Natural killer cell (primary cell): Measurements from ENCODE around the gene PPP4R3B. TPM values are rescaled to one million over a fixed set of nuclear protein-coding genes. Genes with fewer than 3 reads are reported as not detected.
"Not testable (repeated sequence)": the region's sequence is repeated elsewhere in the genome, so short reads cannot be mapped to it uniquely, and the experiment has no call there.

Source experiments
- ATAC-seq, 3 donors: fragments of 150-1000 bp in 2 of 3; fragments of 200-7000 bp in 1 of 3; cut with Tn5 transposase; 1 replicate in 1 of 3; 2 replicates in 2 of 3; pipeline ENCODE4 v1.10.0; 2021; ENCODE audit warnings: mild to moderate bottlenecking in 2 of 3, moderate library complexity in 2 of 3
- DNase-seq, 2 donors: peaks; one replicate each; pipeline versions ENCODE4 v3.0.0 to v3.0.0-alpha.2; 2013 to 2021; ENCODE audit warnings: mixed read lengths in 1 of 2
- H3K27ac ChIP-seq: one replicate; pipeline ENCODE4 v1.5.1; 2013; ENCODE audit warnings: mild to moderate bottlenecking, low read length
- H3K27me3 ChIP-seq: one replicate; pipeline ENCODE4 v1.6.1; 2013; ENCODE audit warnings: low read length; ENCODE audit not compliant: control insufficient read depth, insufficient read depth
- H3K36me3 ChIP-seq: one replicate; pipeline ENCODE4 v1.6.1; 2013; ENCODE audit warnings: low read length; ENCODE audit not compliant: control insufficient read depth, insufficient read depth
- H3K4me1 ChIP-seq: one replicate; pipeline ENCODE4 v1.6.1; 2013; ENCODE audit warnings: low read length; ENCODE audit not compliant: control insufficient read depth, insufficient read depth
- H3K4me3 ChIP-seq: one replicate; pipeline ENCODE4 v1.5.1; 2013; ENCODE audit warnings: low read length
- H3K9me3 ChIP-seq: one replicate; pipeline ENCODE4 v1.6.1; 2013; ENCODE audit warnings: low read length; ENCODE audit not compliant: control insufficient read depth, insufficient read depth
- H3K27ac Mint-ChIP-seq, 2 donors: one replicate each; pipeline ENCODE4 v1.8.0; 2022; ENCODE audit warnings: mild to moderate bottlenecking in 2 of 2, mixed read lengths in 2 of 2, moderate library complexity in 1 of 2
- H3K27me3 Mint-ChIP-seq, 2 donors: one replicate each; pipeline ENCODE4 v1.8.0; 2022; ENCODE audit warnings: low read depth in 2 of 2, mixed read lengths in 2 of 2
- H3K36me3 Mint-ChIP-seq: one replicate; pipeline ENCODE4 v1.8.0; 2022; ENCODE audit warnings: mixed read lengths
- H3K4me1 Mint-ChIP-seq, 2 donors: one replicate each; pipeline ENCODE4 v1.8.0; 2022; ENCODE audit warnings: mixed read lengths in 2 of 2
- H3K4me3 Mint-ChIP-seq: one replicate; pipeline ENCODE4 v1.8.0; 2022; ENCODE audit warnings: mild to moderate bottlenecking, moderate library complexity, mixed read lengths
- H3K9me3 Mint-ChIP-seq, 2 donors: one replicate each; pipeline ENCODE4 v1.8.0; 2022; ENCODE audit warnings: mixed read lengths in 2 of 2
- WGBS: methylation state at CpG from one replicate; pipeline ENCODE4 v1.1.7; 2013; ENCODE audit warnings: missing lambda C conversion rate; ENCODE audit not compliant: insufficient coverage; 5-methylcytosine and 5-hydroxymethylcytosine counted together
- intact Hi-C: fragments of 100-400 bp; cut with micrococcal nuclease; formaldehyde crosslinking; loops from one replicate; pipeline ENCODE4 v1.14.2; 2022
- total RNA-seq, 4 donors: library from RNA; stranded (reverse); fragments of 120-200 nt in 1 of 4; gene quantifications; one replicate each; pipeline versions ENCODE4 v1.2.3 to v1.2.4, GENCODE V29; 2013 to 2022
- TF ChIP-seq, protein P1 (sequence below): fragments of 200-600 bp; IDR thresholded peaks from one replicate; pipeline ENCODE4 v1.8.0; 2022; ENCODE audit warnings: antibody characterized with exemption

PPP4R3B gene
- total RNA-seq, 3 donors from 2014 or later (not counting 1 experiment from before 2014, with no cell fraction given) = 65.1 to 97.9 (median 84.9) TPM

DNA sequence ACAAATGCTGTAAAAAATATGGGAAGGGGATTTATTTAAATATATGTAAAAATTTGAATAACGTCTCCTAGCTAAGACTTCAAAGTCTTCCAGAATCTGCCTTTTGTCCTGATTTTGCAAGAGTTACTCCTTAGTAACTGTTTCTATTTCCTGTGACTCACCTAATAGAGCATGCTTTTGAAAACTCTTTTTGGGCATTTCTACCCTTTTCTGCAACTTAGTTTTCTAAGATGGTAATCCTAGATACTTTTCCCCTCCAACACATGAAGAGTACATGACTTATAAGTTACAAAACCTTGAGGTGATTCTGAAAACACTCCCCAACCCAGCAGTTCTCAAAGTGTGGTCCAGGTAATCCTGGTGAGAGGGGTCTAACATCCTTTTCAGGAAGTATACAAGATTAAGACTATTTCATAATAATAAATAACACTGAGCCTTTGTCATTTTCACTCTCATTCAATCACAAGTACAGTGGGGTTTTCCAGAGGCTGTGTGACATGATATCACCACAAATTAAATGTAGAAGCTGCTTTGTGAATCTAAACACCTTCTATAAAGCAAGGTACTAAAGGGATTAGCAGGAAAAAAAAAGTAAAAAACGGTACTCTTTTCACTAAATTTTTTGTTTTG, 31.9 kb downstream of the PPP4R3B start:
- H3K9me3 Mint-ChIP-seq = no peaks in the 10 kb centered on the region
- H3K36me3 ChIP-seq = peaks cover 50% of the 10 kb centered on the region
- WGBS = 100% methylated on average over 1 of the region's 2 CpGs

DNA sequence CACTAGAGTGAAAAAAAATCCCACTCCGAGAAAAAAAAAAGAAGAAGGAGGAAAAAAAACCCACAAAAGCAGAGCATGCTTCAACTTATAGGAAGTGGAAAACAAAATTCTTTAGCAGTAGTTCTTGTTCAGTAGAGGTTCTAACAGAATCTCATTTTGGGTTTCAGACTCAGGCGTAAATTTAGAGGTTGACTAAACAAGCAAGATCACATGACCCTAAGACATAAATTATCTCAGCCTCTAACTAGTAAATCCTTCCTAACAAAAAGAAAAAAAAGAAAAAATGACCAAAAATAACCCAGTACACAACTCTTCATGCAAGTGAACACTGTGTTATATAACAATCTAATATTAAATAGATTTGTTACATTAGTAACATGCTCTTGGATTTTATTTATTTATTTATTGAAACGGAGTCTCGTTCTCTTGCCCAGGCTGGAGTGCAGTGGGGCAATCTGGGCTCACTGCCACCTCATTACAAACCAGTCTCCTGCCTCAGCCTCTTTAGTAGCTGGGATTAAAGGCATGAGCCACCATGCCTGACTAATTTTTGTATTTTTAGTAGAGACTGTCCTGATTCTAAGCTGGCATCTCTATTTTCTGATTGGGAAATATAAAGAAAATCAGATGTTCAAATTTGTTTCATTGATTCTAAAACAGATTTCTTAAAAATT, 35.4 kb downstream of the PPP4R3B start:
- Mint-ChIP-seq H3K4me1 (peaks cover 7 to 12% of the 10 kb centered on the region in 2 donors), H3K27ac (peak overlapping the region; percentile 50 to 62), H3K4me3 (no peak overlapping the region), H3K9me3 (no peaks in the 10 kb centered on the region), H3K36me3 (no peaks in the 10 kb centered on the region), H3K27me3 (no peaks in the 10 kb centered on the region)
- Histone ChIP-seq H3K4me1 (no peaks in the 10 kb centered on the region), H3K27ac (no peak overlapping the region), H3K4me3 (no peak overlapping the region), H3K36me3 (peaks cover 68% of the 10 kb centered on the region), H3K27me3 (no peaks in the 10 kb centered on the region), H3K9me3 (no peaks in the 10 kb centered on the region)
- intact Hi-C loops = no loop called here
- 96% methylated on average over 3 of the region's 4 CpGs for WGBS
- ATAC-seq = no peak
- DNase-seq = no peak
- TF ChIP-seq, protein P1, sequence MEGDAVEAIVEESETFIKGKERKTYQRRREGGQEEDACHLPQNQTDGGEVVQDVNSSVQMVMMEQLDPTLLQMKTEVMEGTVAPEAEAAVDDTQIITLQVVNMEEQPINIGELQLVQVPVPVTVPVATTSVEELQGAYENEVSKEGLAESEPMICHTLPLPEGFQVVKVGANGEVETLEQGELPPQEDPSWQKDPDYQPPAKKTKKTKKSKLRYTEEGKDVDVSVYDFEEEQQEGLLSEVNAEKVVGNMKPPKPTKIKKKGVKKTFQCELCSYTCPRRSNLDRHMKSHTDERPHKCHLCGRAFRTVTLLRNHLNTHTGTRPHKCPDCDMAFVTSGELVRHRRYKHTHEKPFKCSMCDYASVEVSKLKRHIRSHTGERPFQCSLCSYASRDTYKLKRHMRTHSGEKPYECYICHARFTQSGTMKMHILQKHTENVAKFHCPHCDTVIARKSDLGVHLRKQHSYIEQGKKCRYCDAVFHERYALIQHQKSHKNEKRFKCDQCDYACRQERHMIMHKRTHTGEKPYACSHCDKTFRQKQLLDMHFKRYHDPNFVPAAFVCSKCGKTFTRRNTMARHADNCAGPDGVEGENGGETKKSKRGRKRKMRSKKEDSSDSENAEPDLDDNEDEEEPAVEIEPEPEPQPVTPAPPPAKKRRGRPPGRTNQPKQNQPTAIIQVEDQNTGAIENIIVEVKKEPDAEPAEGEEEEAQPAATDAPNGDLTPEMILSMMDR = no peak

More for the DNA sequence above, 31.9 kb downstream of the PPP4R3B start:
- peaks cover 7% of the 10 kb centered on the region in 2 donors for H3K4me1 Mint-ChIP-seq
- TF ChIP-seq, protein P1 = no peak
- Histone ChIP-seq H3K4me1 (no peaks in the 10 kb centered on the region), H3K9me3 (no peaks in the 10 kb centered on the region), H3K27ac (no peak overlapping the region), H3K27me3 (no peaks in the 10 kb centered on the region), H3K4me3 (no peak overlapping the region)
- DNase-seq (no peak), ATAC-seq (no peak)
- H3K36me3 Mint-ChIP-seq = no peaks in the 10 kb centered on the region
- no peak overlapping the region for H3K4me3 Mint-ChIP-seq
- H3K27ac Mint-ChIP-seq = peak overlapping the region; percentile 37 to 71
- H3K27me3 Mint-ChIP-seq = no peaks in the 10 kb centered on the region
- intact Hi-C loops = no loop called here

GRCh38 chr2:55581435-55581834, 36.0 kb downstream of the PPP4R3B start:
- Mint-ChIP-seq H3K9me3 (no peaks in the 10 kb centered on the region), H3K4me1 (peaks cover 7 to 12% of the 10 kb centered on the region in 2 donors), H3K4me3 (no peak overlapping the region), H3K27ac (peak overlapping the region; percentile 50 to 62), H3K36me3 (no peaks in the 10 kb centered on the region), H3K27me3 (no peaks in the 10 kb centered on the region)
- no peak overlapping the region for H3K4me3 ChIP-seq
- peaks cover 67% of the 10 kb centered on the region for H3K36me3 ChIP-seq
- ATAC-seq = no peak
- H3K27ac ChIP-seq = no peak overlapping the region
- WGBS = 100% methylated on average over 2 of the region's 3 CpGs
- H3K9me3 ChIP-seq = no peaks in the 10 kb centered on the region
- DNase-seq = peak in 1 of 2 donors; percentile 43
- TF ChIP-seq, protein P1 = no peak
- H3K4me1 ChIP-seq = no peaks in the 10 kb centered on the region
- intact Hi-C loops = no loop called here
- H3K27me3 ChIP-seq = no peaks in the 10 kb centered on the region

DNA sequence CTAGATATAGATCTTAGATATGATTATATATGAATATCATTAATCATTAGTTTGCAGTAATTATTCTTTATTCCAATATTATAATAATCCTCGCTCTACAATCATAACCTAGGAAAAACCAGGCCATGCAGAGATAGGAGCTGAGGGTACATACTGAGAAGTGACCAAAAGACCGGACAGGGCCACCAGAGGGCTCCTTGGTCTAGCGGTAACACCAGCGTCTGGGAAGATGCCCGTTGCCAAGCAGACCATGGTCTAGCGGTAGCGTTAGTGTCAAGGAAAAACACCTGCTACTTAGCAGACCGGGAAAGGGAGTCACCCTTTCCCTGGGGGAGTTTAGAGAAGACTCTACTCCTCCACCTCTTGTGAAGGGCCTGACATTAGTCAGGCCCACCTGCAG, 48.4 kb downstream of the PPP4R3B start:
- H3K4me1 Mint-ChIP-seq, ATAC-seq, H3K27me3 Mint-ChIP-seq, H3K9me3 ChIP-seq, H3K4me3 Mint-ChIP-seq, H3K27me3 ChIP-seq, H3K27ac ChIP-seq, H3K4me3 ChIP-seq, H3K4me1 ChIP-seq, intact Hi-C loops, H3K36me3 Mint-ChIP-seq, H3K9me3 Mint-ChIP-seq, DNase-seq: not testable (repeated sequence)
- H3K27ac Mint-ChIP-seq = peak overlapping the region in 1 of 2 donors; percentile 64
- H3K36me3 ChIP-seq = peaks cover 60% of the 10 kb centered on the region
- 96% methylated on average over 7 of the region's 8 CpGs for WGBS
